OCI-LY3 (cell line): Measurements from ENCODE around the gene AP3M1.

ENCODE experiments used
- H2AFZ ChIP-seq: fragments of 200-600, 300-600 bp; shearing (Covaris generic); 2 replicates; pipeline ENCODE4 v1.6.0; 2014; ENCODE audit warnings: antibody characterized with exemption, low read depth, low read length
- H3K27ac ChIP-seq: fragments of 200-600, 300-600 bp; sonication (generic); 2 replicates; pipeline ENCODE4 v1.5.1; 2014; ENCODE audit warnings: mild to moderate bottlenecking, low read length, moderate library complexity, mixed read lengths
- H3K27me3 ChIP-seq: fragments of 200-600, 300-600 bp; sonication (generic); 2 replicates; pipeline ENCODE4 v1.6.1; 2014; ENCODE audit warnings: low read depth, low read length, mixed read lengths
- H3K36me3 ChIP-seq: fragments of 200-600, 300-600 bp; sonication (generic); replicated peaks from 2 replicates; pipeline ENCODE3; 2014; ENCODE audit warnings: low read depth, low read length, mixed read lengths
- H3K4me1 ChIP-seq: fragments of 300-600, 200-600 bp; sonication (generic); 2 replicates; pipeline ENCODE4 v1.6.1; 2014; ENCODE audit warnings: low read length, mixed read lengths
- H3K4me2 ChIP-seq: fragments of 200-600, 300-600 bp; sonication (generic); 2 replicates; pipeline ENCODE4 v1.6.1; 2014; ENCODE audit warnings: low read length, mixed read lengths
- H3K4me3 ChIP-seq: fragments of 300-600, 200-600 bp; sonication (generic); 2 replicates; pipeline ENCODE4 v1.5.1; 2014; ENCODE audit warnings: antibody characterized with exemption, mild to moderate bottlenecking, low read length, moderate library complexity
- H3K79me2 ChIP-seq: fragments of 300-600, 200-600 bp; shearing (Covaris generic); 2 replicates; pipeline ENCODE4 v1.6.1; 2014; ENCODE audit warnings: mild to moderate bottlenecking, low read length, mixed read lengths
- H3K9ac ChIP-seq: fragments of 300-600, 200-600 bp; shearing (Covaris generic); 2 replicates; pipeline ENCODE4 v1.6.0; 2014; ENCODE audit warnings: mild to moderate bottlenecking, low read length, moderate library complexity
- H3K9me3 ChIP-seq: fragments of 200-600, 300-600 bp; shearing (Covaris generic); 2 replicates; pipeline ENCODE4 v1.6.1; 2014; ENCODE audit warnings: low read length, mixed read lengths; ENCODE audit not compliant: insufficient read depth
- H4K20me1 ChIP-seq: fragments of 200-600, 300-600 bp; sonication (generic); 2 replicates; pipeline ENCODE4 v1.6.1; 2016; ENCODE audit warnings: low read length, mixed read lengths; ENCODE audit not compliant: insufficient read depth
- EZH2phosphoT487 ChIP-seq: fragments of 200-600 bp; shearing (Covaris generic); IDR thresholded peaks from 2 replicates; pipeline ENCODE4 v1.6.1; 2018; ENCODE audit warnings: antibody characterized with exemption, mixed run types, low read depth
- TF ChIP-seq, protein P1 (sequence below): fragments of 200-600, 300-600 bp; sonication (generic); IDR thresholded peaks from 2 replicates; pipeline ENCODE4 v1.5.1; 2014; ENCODE audit warnings: antibody characterized with exemption, low read length, low read depth

AP3M1 gene

DNA sequence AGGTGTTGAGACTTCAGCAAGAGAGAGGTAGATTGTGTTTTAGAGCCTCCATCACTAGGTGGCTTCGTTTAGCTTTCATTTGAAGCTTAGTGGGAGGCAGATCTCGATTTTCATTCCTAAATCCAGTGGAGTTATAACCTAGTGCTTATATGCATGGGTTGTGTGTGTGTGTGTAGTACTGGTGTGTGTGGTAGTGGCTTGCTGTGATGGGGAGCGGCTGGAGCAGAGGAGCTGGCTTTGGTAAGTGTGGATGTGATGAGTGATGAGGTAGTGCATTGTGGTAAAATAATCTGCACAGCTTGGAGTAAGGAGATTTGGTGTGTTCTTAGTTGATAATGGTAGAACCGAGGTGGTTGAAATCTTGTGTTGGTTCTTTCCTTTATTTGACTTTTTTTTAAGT is 43.2 kb downstream of the AP3M1 start:
- Histone ChIP-seq H3K9me3 (no peaks in the 10 kb centered on the region), H3K36me3 (peaks cover 12% of the 10 kb centered on the region), H3K27ac (no peak overlapping the region), H3K4me2 (no peak overlapping the region), H3K79me2 (no peaks in the 10 kb centered on the region), H2AFZ (no peak overlapping the region), H3K4me3 (no peak overlapping the region), H3K27me3 (no peaks in the 10 kb centered on the region), H3K4me1 (no peaks in the 10 kb centered on the region), H3K9ac (no peak overlapping the region), H4K20me1 (no peaks in the 10 kb centered on the region)
- TF ChIP-seq, protein P1, sequence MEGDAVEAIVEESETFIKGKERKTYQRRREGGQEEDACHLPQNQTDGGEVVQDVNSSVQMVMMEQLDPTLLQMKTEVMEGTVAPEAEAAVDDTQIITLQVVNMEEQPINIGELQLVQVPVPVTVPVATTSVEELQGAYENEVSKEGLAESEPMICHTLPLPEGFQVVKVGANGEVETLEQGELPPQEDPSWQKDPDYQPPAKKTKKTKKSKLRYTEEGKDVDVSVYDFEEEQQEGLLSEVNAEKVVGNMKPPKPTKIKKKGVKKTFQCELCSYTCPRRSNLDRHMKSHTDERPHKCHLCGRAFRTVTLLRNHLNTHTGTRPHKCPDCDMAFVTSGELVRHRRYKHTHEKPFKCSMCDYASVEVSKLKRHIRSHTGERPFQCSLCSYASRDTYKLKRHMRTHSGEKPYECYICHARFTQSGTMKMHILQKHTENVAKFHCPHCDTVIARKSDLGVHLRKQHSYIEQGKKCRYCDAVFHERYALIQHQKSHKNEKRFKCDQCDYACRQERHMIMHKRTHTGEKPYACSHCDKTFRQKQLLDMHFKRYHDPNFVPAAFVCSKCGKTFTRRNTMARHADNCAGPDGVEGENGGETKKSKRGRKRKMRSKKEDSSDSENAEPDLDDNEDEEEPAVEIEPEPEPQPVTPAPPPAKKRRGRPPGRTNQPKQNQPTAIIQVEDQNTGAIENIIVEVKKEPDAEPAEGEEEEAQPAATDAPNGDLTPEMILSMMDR = no peak
- TF ChIP-seq EZH2phosphoT487 = no peak

DNA sequence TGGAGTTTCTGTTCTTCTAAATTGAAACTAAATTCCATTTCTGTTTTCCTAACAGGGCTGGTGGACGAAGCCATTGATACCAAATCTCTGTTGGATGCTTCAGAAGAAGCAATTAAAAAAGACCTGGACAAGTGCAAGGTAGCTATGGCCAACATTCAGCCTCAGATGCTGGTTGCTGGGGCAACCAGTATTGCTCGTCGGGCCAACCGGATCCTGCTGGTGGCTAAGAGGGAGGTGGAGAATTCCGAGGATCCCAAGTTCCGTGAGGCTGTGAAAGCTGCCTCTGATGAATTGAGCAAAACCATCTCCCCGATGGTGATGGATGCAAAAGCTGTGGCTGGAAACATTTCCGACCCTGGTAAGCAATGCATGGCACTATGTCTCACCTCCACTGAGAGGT is 45.6 kb downstream of the AP3M1 start:
- no peaks in the 10 kb centered on the region for H3K9me3 ChIP-seq
- H3K9ac ChIP-seq = no peak overlapping the region
- H3K36me3 ChIP-seq = peaks cover 4% of the 10 kb centered on the region
- H3K27ac ChIP-seq = no peak overlapping the region
- H3K4me3 ChIP-seq = no peak overlapping the region
- H3K27me3 ChIP-seq = no peaks in the 10 kb centered on the region
- H3K4me2 ChIP-seq = no peak overlapping the region
- no peaks in the 10 kb centered on the region for H3K4me1 ChIP-seq
- no peaks in the 10 kb centered on the region for H3K79me2 ChIP-seq
- TF ChIP-seq, protein P1 = no peak
- no peak for TF ChIP-seq EZH2phosphoT487
- H4K20me1 ChIP-seq = no peaks in the 10 kb centered on the region
- H2AFZ ChIP-seq = no peak overlapping the region

GRCh38 chr10:74104480-74104879 is 46.1 kb downstream of the AP3M1 start:
- no peaks in the 10 kb centered on the region for H3K79me2 ChIP-seq
- H3K36me3 ChIP-seq = peaks cover 4% of the 10 kb centered on the region
- H3K4me3 ChIP-seq = no peak overlapping the region
- no peak overlapping the region for H3K4me2 ChIP-seq
- H3K27me3 ChIP-seq = no peaks in the 10 kb centered on the region
- no peak overlapping the region for H3K27ac ChIP-seq
- no peaks in the 10 kb centered on the region for H4K20me1 ChIP-seq
- no peak overlapping the region for H3K9ac ChIP-seq
- no peaks in the 10 kb centered on the region for H3K9me3 ChIP-seq
- H3K4me1 ChIP-seq = no peaks in the 10 kb centered on the region
- H2AFZ ChIP-seq = no peak overlapping the region
- TF ChIP-seq EZH2phosphoT487 = no peak

- H3K4me2 ChIP-seq = no peak overlapping the region
- H3K79me2 ChIP-seq = no peaks in the 10 kb centered on the region
- H3K27ac ChIP-seq = no peak overlapping the region
- no peaks in the 10 kb centered on the region for H3K9me3 ChIP-seq
- no peak overlapping the region for H2AFZ ChIP-seq
- no peak overlapping the region for H3K9ac ChIP-seq
- peaks cover 3% of the 10 kb centered on the region for H3K36me3 ChIP-seq
- no peak overlapping the region for H3K4me3 ChIP-seq
- no peak for TF ChIP-seq EZH2phosphoT487
- TF ChIP-seq, protein P1 = peak; percentile 63
- no peaks in the 10 kb centered on the region for H3K4me1 ChIP-seq
- H3K27me3 ChIP-seq = peaks cover 6% of the 10 kb centered on the region; the same call in 1 of the 2 replicates
- H4K20me1 ChIP-seq = no peaks in the 10 kb centered on the region
These were observed 46.9 kb downstream of the AP3M1 start for GRCh38 chr10:74103560-74104258.
